A673 (cell line): Measurements from ENCODE around the gene ANXA8L1.
"Not testable (repeated sequence)": the region's sequence is repeated elsewhere in the genome, so short reads cannot be mapped to it uniquely, and the experiment has no call there.

Experiments used
- EZH2 ChIP-seq: fragments of 200-600 bp; sonication (generic); IDR thresholded peaks from 2 replicates; pipeline ENCODE4 v1.6.1; 2017; ENCODE audit warnings: borderline replicate concordance, low read depth, mild to moderate bottlenecking, mixed read lengths, antibody characterized with exemption, low read length; ENCODE audit not compliant: poor library complexity, severe bottlenecking
- TF ChIP-seq, protein P1 (sequence below): fragments of 300-800, 200-600 bp; sonication (generic); conservative IDR thresholded peaks from 2 replicates; pipeline ENCODE4 v1.5.1; 2017; ENCODE audit warnings: low read depth, mild to moderate bottlenecking, antibody characterized with exemption, low read length, moderate library complexity, mixed read lengths

GRCh38 chr10:46375406-46375805 is at the start of gene ANXA8L1:
- TF ChIP-seq, protein P1, sequence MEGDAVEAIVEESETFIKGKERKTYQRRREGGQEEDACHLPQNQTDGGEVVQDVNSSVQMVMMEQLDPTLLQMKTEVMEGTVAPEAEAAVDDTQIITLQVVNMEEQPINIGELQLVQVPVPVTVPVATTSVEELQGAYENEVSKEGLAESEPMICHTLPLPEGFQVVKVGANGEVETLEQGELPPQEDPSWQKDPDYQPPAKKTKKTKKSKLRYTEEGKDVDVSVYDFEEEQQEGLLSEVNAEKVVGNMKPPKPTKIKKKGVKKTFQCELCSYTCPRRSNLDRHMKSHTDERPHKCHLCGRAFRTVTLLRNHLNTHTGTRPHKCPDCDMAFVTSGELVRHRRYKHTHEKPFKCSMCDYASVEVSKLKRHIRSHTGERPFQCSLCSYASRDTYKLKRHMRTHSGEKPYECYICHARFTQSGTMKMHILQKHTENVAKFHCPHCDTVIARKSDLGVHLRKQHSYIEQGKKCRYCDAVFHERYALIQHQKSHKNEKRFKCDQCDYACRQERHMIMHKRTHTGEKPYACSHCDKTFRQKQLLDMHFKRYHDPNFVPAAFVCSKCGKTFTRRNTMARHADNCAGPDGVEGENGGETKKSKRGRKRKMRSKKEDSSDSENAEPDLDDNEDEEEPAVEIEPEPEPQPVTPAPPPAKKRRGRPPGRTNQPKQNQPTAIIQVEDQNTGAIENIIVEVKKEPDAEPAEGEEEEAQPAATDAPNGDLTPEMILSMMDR = not testable (repeated sequence)
- TF ChIP-seq EZH2 = not testable (repeated sequence)
